Frontal cortex (tissue), 4 donors: ENCODE data around the gene DYNC2I2. TPM values are rescaled to one million over a fixed set of nuclear protein-coding genes. Genes with fewer than 3 reads are reported as not detected.
"Not testable (repeated sequence)": the region's sequence is repeated elsewhere in the genome, so short reads cannot be mapped to it uniquely, and the experiment has no call there.

Experiments used
- DNase-seq, 2 donors: peaks; one replicate each; pipeline ENCODE4 v3.0.0; 2012; ENCODE audit warnings: low spot score in 2 of 2
- FAIRE-seq: peaks from 2 replicates; lab custom pipeline; 2012; peaks lifted over from hg19 to GRCh38; lab: Jason Lieb, UNC
- total RNA-seq: library from RNA; depleted of rRNA; stranded (reverse); fragments of >200 nt; gene quantifications from one replicate; pipeline ENCODE4 v1.2.3, GENCODE V29; 2014
- donor health status: control.
- donor health status: control.
- donor health status: control.

The DYNC2I2 gene
- total RNA-seq, 1 donor from 2014 or later = 31.4 TPM

GRCh38 chr9:128625391-128626146 lies 31.1 kb downstream of the DYNC2I2 start:
- FAIRE-seq (no peak), DNase-seq (peak in 1 of 2 donors; percentile 43)

GRCh38 chr9:128624566-128624965 lies 32.1 kb downstream of the DYNC2I2 start:
- FAIRE-seq (no peak), DNase-seq (no peak)

GRCh38 chr9:128621730-128622455 lies 34.8 kb downstream of the DYNC2I2 start:
- no peak for FAIRE-seq

GRCh38 chr9:128619779-128620178 lies 36.9 kb downstream of the DYNC2I2 start:
- no peak for DNase-seq
- FAIRE-seq = no peak

More at GRCh38 chr9:128621730-128622455, 34.8 kb downstream of the DYNC2I2 start:
- no peak for DNase-seq

GRCh38 chr9:128619127-128619526 lies 37.5 kb downstream of the DYNC2I2 start:
- no peak for FAIRE-seq

GRCh38 chr9:128617943-128618342 lies 38.7 kb downstream of the DYNC2I2 start:
- no peak for DNase-seq
- no peak for FAIRE-seq

More at GRCh38 chr9:128619127-128619526, 37.5 kb downstream of the DYNC2I2 start:
- DNase-seq = no peak

- no peak for FAIRE-seq
- no peak for DNase-seq
Measured at GRCh38 chr9:128615571-128615970, 41.1 kb downstream of the DYNC2I2 start.

GRCh38 chr9:128614728-128615127 lies 41.9 kb downstream of the DYNC2I2 start:
- DNase-seq (no peak), FAIRE-seq (no peak)

- no peak for FAIRE-seq
- DNase-seq = no peak
Measured at GRCh38 chr9:128611600-128612394, 44.9 kb downstream of the DYNC2I2 start.

- DNase-seq = no peak
- no peak for FAIRE-seq
Measured at GRCh38 chr9:128610897-128611296, 45.8 kb downstream of the DYNC2I2 start.

- FAIRE-seq = no peak
Measured at GRCh38 chr9:128607642-128608350, 48.9 kb downstream of the DYNC2I2 start.

GRCh38 chr9:128603697-128604096 lies 53.0 kb downstream of the DYNC2I2 start:
- DNase-seq (no peak), FAIRE-seq (no peak)

More at GRCh38 chr9:128607642-128608350, 48.9 kb downstream of the DYNC2I2 start:
- peak; percentile 18 to 67 for DNase-seq

- FAIRE-seq = no peak
- DNase-seq = no peak
Measured at GRCh38 chr9:128600099-128600498, 56.5 kb downstream of the DYNC2I2 start.

- FAIRE-seq (no peak), DNase-seq (no peak)
Measured at GRCh38 chr9:128595471-128595870, 61.2 kb downstream of the DYNC2I2 start.

- FAIRE-seq = no peak
- no peak for DNase-seq
Measured at GRCh38 chr9:128593856-128594255, 62.8 kb downstream of the DYNC2I2 start.

GRCh38 chr9:128593039-128593438 lies 63.6 kb downstream of the DYNC2I2 start:
- DNase-seq (no peak), FAIRE-seq (no peak)

- DNase-seq = no peak
- FAIRE-seq = no peak
Measured at GRCh38 chr9:128588581-128589233, 67.9 kb downstream of the DYNC2I2 start.

GRCh38 chr9:128587453-128587852 lies 69.2 kb downstream of the DYNC2I2 start:
- no peak for DNase-seq
- FAIRE-seq = no peak

GRCh38 chr9:128586934-128587333 lies 69.7 kb downstream of the DYNC2I2 start:
- not testable (repeated sequence) for DNase-seq, FAIRE-seq
